H1 (cell line): ENCODE results near the gene ADAMTS6. TPM values are rescaled to one million over a fixed set of nuclear protein-coding genes. Genes with fewer than 3 reads are reported as not detected.

Source experiments
- CEBPB ChIP-seq: IDR thresholded peaks from 2 replicates; pipeline ENCODE4 v1.6.1; 2012; ENCODE audit warnings: low read depth, low read length
- CHD7 ChIP-seq: fragments of 300-600 bp; sonication (generic); IDR thresholded peaks from 2 replicates; pipeline ENCODE4 v1.7.1; 2012; ENCODE audit warnings: low read length, moderate library complexity, mild to moderate bottlenecking, inconsistent platforms; ENCODE audit not compliant: insufficient replicate concordance
- CTCF ChIP-seq, 3 experiments: IDR thresholded peaks; 1 replicate in 2 of 3; 2 replicates in 1 of 3; pipeline versions ENCODE4 v1.5.1 to v1.6.1; 2011; ENCODE audit warnings: low read length in 3 of 3, mild to moderate bottlenecking in 3 of 3, inconsistent platforms in 2 of 3, low read depth in 1 of 3, moderate library complexity in 1 of 3; ENCODE audit not compliant: insufficient read depth in 1 of 3; ENCODE audit errors: control extremely low read depth in 1 of 3
- E2F6 ChIP-seq: IDR thresholded peaks from 2 replicates; pipeline ENCODE4 v1.6.1; 2012; ENCODE audit warnings: inconsistent platforms
- GTF2F1 ChIP-seq: IDR thresholded peaks from 2 replicates; pipeline ENCODE4 v1.6.1; 2012; ENCODE audit warnings: low read depth, low read length, improper control_type of control experiment, borderline replicate concordance
- SIRT6 ChIP-seq: IDR thresholded peaks from one replicate; pipeline ENCODE4 v1.7.1; 2012; ENCODE audit warnings: low read length, inconsistent platforms
- SRF ChIP-seq: IDR thresholded peaks from 2 replicates; pipeline ENCODE4 v1.6.1; 2011; ENCODE audit warnings: mild to moderate bottlenecking, low read depth, low read length, moderate library complexity
- SUZ12 ChIP-seq: fragments of 200-600 bp; sonication (generic); IDR thresholded peaks from 2 replicates; pipeline ENCODE4 v1.6.1; 2012; ENCODE audit warnings: mild to moderate bottlenecking, inconsistent platforms, low read length, moderate library complexity, mixed read lengths
- ZNF274 ChIP-seq: IDR thresholded peaks from 2 replicates; pipeline ENCODE4 v1.7.0; 2012; ENCODE audit warnings: low read length, borderline replicate concordance; ENCODE audit errors: extremely low read depth
- polyA plus RNA-seq, 7 experiments: library from polyadenylated mRNA; depleted of rRNA in 3 of 7; stranded (reverse) in 5 of 7; unstranded in 2 of 7; fragments of >200 nt in 5 of 7; fragments of 200-250 nt in 2 of 7; gene quantifications; 1 replicate in 5 of 7; 2 replicates in 1 of 7; 4 replicates in 1 of 7; pipeline versions ENCODE4 v1.2.1 to v1.2.3, GENCODE V29; 2011 to 2013; ENCODE audit warnings: missing spikeins in 2 of 7, mixed read lengths in 2 of 7
- total RNA-seq: library from RNA; stranded (reverse); fragmentation: NEBNext Ultra II Directional; extraction: Animal tissue kit (Norgen Biotek cat#: 25700); gene quantifications from 2 replicates; pipeline ENCODE4 v1.2.1, GENCODE V29; 2021

The ADAMTS6 gene
- total and polyA plus RNA-seq, 2 of the 8 experiments (the other 6 are each of a cell fraction or from before 2014, with no cell fraction given), result 0.74 to 2.4 TPM

GRCh38 chr5:65204966-65205365 lies 276.8 kb downstream of the ADAMTS6 start (continued):
- TF ChIP-seq CHD7, result no peak
- TF ChIP-seq CEBPB, result no peak
- TF ChIP-seq ZNF274, result no peak
- no peak for TF ChIP-seq CTCF (IDR thresholded peaks at IDR 0.05; ENCODE audit: control extremely low read depth in 1 of 3, insufficient read depth in 1 of 3, low read depth in 1 of 3, low read length in 3 of 3)
- TF ChIP-seq SRF, result no peak
- TF ChIP-seq GTF2F1, result no peak
- no peak for TF ChIP-seq SUZ12
- TF ChIP-seq SIRT6, result no peak
- no peak for TF ChIP-seq E2F6
